ENCODE data around the gene MID1. TPM values are rescaled to one million over a fixed set of nuclear protein-coding genes. Genes with fewer than 3 reads are reported as not detected.

MID1 gene
- total RNA-seq, 2 donors from 2014 or later: 14.6 to 26.1 TPM

- WGBS: 47% methylated on average over 7 of the region's 7 CpGs
- Histone ChIP-seq H3K36me3 (no peaks in the 10 kb centered on the region), H3K27me3 (replicated peaks; ENCODE audit: insufficient read depth) (no peaks in the 10 kb centered on the region), H3K9me3 (no peaks in the 10 kb centered on the region), H3K27ac (no peak overlapping the region), H3K4me3 (no peak overlapping the region), H3K4me1 (replicated peaks) (no peaks in the 10 kb centered on the region)
- no peak for DNase-seq (ENCODE audit: low spot score)
- TF ChIP-seq POLR2A (IDR thresholded peaks at IDR 0.05) (no peak), POLR2AphosphoS5 (IDR thresholded peaks at IDR 0.05) (no peak)
- TF ChIP-seq, protein P1, sequence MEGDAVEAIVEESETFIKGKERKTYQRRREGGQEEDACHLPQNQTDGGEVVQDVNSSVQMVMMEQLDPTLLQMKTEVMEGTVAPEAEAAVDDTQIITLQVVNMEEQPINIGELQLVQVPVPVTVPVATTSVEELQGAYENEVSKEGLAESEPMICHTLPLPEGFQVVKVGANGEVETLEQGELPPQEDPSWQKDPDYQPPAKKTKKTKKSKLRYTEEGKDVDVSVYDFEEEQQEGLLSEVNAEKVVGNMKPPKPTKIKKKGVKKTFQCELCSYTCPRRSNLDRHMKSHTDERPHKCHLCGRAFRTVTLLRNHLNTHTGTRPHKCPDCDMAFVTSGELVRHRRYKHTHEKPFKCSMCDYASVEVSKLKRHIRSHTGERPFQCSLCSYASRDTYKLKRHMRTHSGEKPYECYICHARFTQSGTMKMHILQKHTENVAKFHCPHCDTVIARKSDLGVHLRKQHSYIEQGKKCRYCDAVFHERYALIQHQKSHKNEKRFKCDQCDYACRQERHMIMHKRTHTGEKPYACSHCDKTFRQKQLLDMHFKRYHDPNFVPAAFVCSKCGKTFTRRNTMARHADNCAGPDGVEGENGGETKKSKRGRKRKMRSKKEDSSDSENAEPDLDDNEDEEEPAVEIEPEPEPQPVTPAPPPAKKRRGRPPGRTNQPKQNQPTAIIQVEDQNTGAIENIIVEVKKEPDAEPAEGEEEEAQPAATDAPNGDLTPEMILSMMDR (IDR thresholded peaks at IDR 0.05): no peak
- intact Hi-C loops (cut with DNase I): no loop called here
Measured at GRCh38 chrX:10484683-10485247, 135.6 kb downstream of the MID1 start.

GRCh38 chrX:10483191-10483831 is 137.1 kb downstream of the MID1 start:
- Histone ChIP-seq H3K9me3 (no peaks in the 10 kb centered on the region), H3K36me3 (no peaks in the 10 kb centered on the region), H3K27ac (peak overlapping the region in 1 of 2 donors; percentile 15), H3K27me3 (replicated peaks; ENCODE audit: insufficient read depth) (no peaks in the 10 kb centered on the region), H3K4me1 (replicated peaks) (no peaks in the 10 kb centered on the region), H3K4me3 (no peak overlapping the region)
- 60% methylated on average over 9 of the region's 9 CpGs for WGBS
- TF ChIP-seq, protein P1 (IDR thresholded peaks at IDR 0.05): no peak
- TF ChIP-seq POLR2A (IDR thresholded peaks at IDR 0.05) (no peak), POLR2AphosphoS5 (IDR thresholded peaks at IDR 0.05) (no peak)
- intact Hi-C loops (cut with DNase I): no loop called here
- DNase-seq (ENCODE audit: low spot score): no peak

GRCh38 chrX:10482708-10483107 is 137.7 kb downstream of the MID1 start:
- no peak overlapping the region for H3K27ac ChIP-seq
- H3K4me1 ChIP-seq (replicated peaks): no peaks in the 10 kb centered on the region
- intact Hi-C loops (cut with DNase I): no loop called here
- H3K36me3 ChIP-seq: no peaks in the 10 kb centered on the region
- WGBS: 91% methylated on average over 5 of the region's 5 CpGs
- H3K9me3 ChIP-seq: no peaks in the 10 kb centered on the region
- H3K27me3 ChIP-seq (replicated peaks; ENCODE audit: insufficient read depth): no peaks in the 10 kb centered on the region
- no peak overlapping the region for H3K4me3 ChIP-seq
- TF ChIP-seq POLR2A (IDR thresholded peaks at IDR 0.05) (no peak), POLR2AphosphoS5 (IDR thresholded peaks at IDR 0.05) (no peak)
- TF ChIP-seq, protein P1 (IDR thresholded peaks at IDR 0.05): no peak
- no peak for DNase-seq (ENCODE audit: low spot score)

DNA sequence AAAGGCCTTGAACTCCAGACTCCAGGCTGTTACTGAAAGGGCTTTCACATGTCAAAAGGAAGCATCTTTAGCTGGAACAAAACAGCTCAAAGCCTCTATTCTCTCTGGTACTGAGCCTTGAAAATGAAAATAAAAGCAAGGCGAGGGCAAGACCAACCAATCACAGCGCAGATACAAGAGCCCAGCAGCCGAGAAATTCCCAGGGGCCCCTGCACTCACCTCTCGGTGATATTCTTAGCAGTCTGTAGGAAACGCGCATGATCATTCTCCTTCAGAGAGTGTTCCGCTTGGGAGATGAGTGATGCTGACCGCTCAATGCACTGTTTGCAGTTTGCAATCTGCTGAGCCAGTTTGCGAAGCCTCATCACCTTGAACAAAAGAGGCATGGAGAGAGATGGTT is 138.1 kb downstream of the MID1 start:
- no peak overlapping the region for H3K27ac ChIP-seq
- no peaks in the 10 kb centered on the region for H3K9me3 ChIP-seq
- TF ChIP-seq, protein P1 (IDR thresholded peaks at IDR 0.05): no peak
- TF ChIP-seq POLR2AphosphoS5 (IDR thresholded peaks at IDR 0.05) (no peak), POLR2A (IDR thresholded peaks at IDR 0.05) (no peak)
- no peak for DNase-seq (ENCODE audit: low spot score)
- no peaks in the 10 kb centered on the region for H3K36me3 ChIP-seq
- 71% methylated on average over 9 of the region's 9 CpGs for WGBS
- no peaks in the 10 kb centered on the region for H3K4me1 ChIP-seq (replicated peaks)
- H3K27me3 ChIP-seq (replicated peaks; ENCODE audit: insufficient read depth): no peaks in the 10 kb centered on the region
- intact Hi-C loops (cut with DNase I): no loop called here
- no peak overlapping the region for H3K4me3 ChIP-seq

- no peaks in the 10 kb centered on the region for H3K4me1 ChIP-seq (replicated peaks)
- TF ChIP-seq, protein P1 (IDR thresholded peaks at IDR 0.05): no peak
- TF ChIP-seq POLR2AphosphoS5 (IDR thresholded peaks at IDR 0.05): no peak
- no peak for TF ChIP-seq POLR2A (IDR thresholded peaks at IDR 0.05)
- no peaks in the 10 kb centered on the region for H3K36me3 ChIP-seq
- H3K4me3 ChIP-seq: no peak overlapping the region
- WGBS: 83% methylated on average over 5 of the region's 5 CpGs
- no peak overlapping the region for H3K27ac ChIP-seq
- H3K9me3 ChIP-seq: no peaks in the 10 kb centered on the region
- DNase-seq (ENCODE audit: low spot score): no peak
- intact Hi-C loops (cut with DNase I): no loop called here
- no peaks in the 10 kb centered on the region for H3K27me3 ChIP-seq (replicated peaks; ENCODE audit: insufficient read depth)
Measured at GRCh38 chrX:10480861-10481260, 139.5 kb downstream of the MID1 start.

Measured in prostate gland (tissue), 2 donors.